GM23338 (cell line): ENCODE results near the gene ZBTB20. TPM values are rescaled to one million over a fixed set of nuclear protein-coding genes. Genes with fewer than 3 reads are reported as not detected.

Experiments used
- ATAC-seq: fragments of 200-7000 bp; cut with Tn5 transposase; 3 replicates; pipeline ENCODE4 v1.9.1; 2020
- DNase-seq: peaks from one replicate; pipeline ENCODE4 v3.0.0-alpha.2; 2015; ENCODE audit warnings: low spot score
- H2AFZ ChIP-seq: fragments of 200-600 bp; sonication (generic); 2 replicates; pipeline ENCODE4 v1.8.0; 2016; ENCODE audit warnings: antibody characterized with exemption, mild to moderate bottlenecking, moderate library complexity
- H3F3A ChIP-seq: fragments of 200-600 bp; sonication (generic); replicated peaks from 2 replicates; pipeline ENCODE4 v1.8.0; 2017; ENCODE audit warnings: antibody characterized with exemption, mixed run types, low read depth
- H3K27ac ChIP-seq: fragments of 200-600 bp; sonication (generic); 2 replicates; pipeline ENCODE4 v1.6.1; 2016; ENCODE audit warnings: low read depth
- H3K27me3 ChIP-seq: fragments of 200-600 bp; sonication (generic); 2 replicates; pipeline ENCODE4 v1.8.0; 2016; ENCODE audit warnings: mild to moderate bottlenecking, mixed run types, moderate library complexity; ENCODE audit not compliant: insufficient read depth
- H3K36me3 ChIP-seq: fragments of 200-600 bp; sonication (generic); 2 replicates; pipeline ENCODE4 v1.8.0; 2016; ENCODE audit warnings: mild to moderate bottlenecking; ENCODE audit not compliant: insufficient read depth
- H3K4me1 ChIP-seq: fragments of 200-600 bp; sonication (generic); 2 replicates; pipeline ENCODE4 v1.8.0; 2016; ENCODE audit warnings: mild to moderate bottlenecking, moderate library complexity; ENCODE audit not compliant: insufficient read depth
- H3K4me2 ChIP-seq: fragments of 200-600 bp; sonication (generic); 2 replicates; pipeline ENCODE4 v1.7.1; 2017; ENCODE audit warnings: mixed run types
- H3K4me3 ChIP-seq: fragments of 200-600 bp; sonication (generic); 2 replicates; pipeline ENCODE4 v1.6.1; 2016; ENCODE audit warnings: mixed run types
- H3K79me2 ChIP-seq: fragments of 200-600 bp; sonication (generic); replicated peaks from 2 replicates; pipeline ENCODE4 v1.8.0; 2017; ENCODE audit warnings: mild to moderate bottlenecking; ENCODE audit not compliant: insufficient read depth
- H3K9me2 ChIP-seq: fragments of 200-600 bp; sonication (generic); 2 replicates; pipeline ENCODE4 v1.8.0; 2017; ENCODE audit not compliant: insufficient read depth
- H4K20me1 ChIP-seq: fragments of 200-600 bp; sonication (generic); replicated peaks from 2 replicates; pipeline ENCODE4 v1.8.0; 2017; ENCODE audit warnings: mild to moderate bottlenecking; ENCODE audit not compliant: insufficient read depth
- H3K27ac Mint-ChIP-seq: 2 replicates; pipeline ENCODE4 v1.8.0; 2020; ENCODE audit warnings: inconsistent platforms, mild to moderate bottlenecking, moderate library complexity, mixed read lengths
- H3K27me3 Mint-ChIP-seq: 3 replicates; pipeline ENCODE4 v1.8.0; 2022; ENCODE audit warnings: low read depth, mild to moderate bottlenecking, moderate library complexity, mixed read lengths, inconsistent platforms; ENCODE audit not compliant: insufficient read depth, poor library complexity
- H3K36me3 Mint-ChIP-seq: 3 replicates; pipeline ENCODE4 v1.8.0; 2021; ENCODE audit warnings: low read depth, mild to moderate bottlenecking, inconsistent platforms, moderate library complexity, mixed read lengths
- H3K4me1 Mint-ChIP-seq: 3 replicates; pipeline ENCODE4 v1.8.0; 2020; ENCODE audit warnings: mild to moderate bottlenecking, inconsistent platforms, mixed read lengths
- H3K4me3 Mint-ChIP-seq: 3 replicates; pipeline ENCODE4 v1.8.0; 2021; ENCODE audit warnings: moderate library complexity, mild to moderate bottlenecking, inconsistent platforms, mixed read lengths
- H3K9me3 Mint-ChIP-seq: 3 replicates; pipeline ENCODE4 v1.8.0; 2020; ENCODE audit warnings: moderate library complexity, mild to moderate bottlenecking, inconsistent platforms, mixed read lengths
- EZH2phosphoT487 ChIP-seq: fragments of 200-600 bp; sonication (generic); IDR thresholded peaks from one replicate; pipeline ENCODE4 v1.8.1; 2018; ENCODE audit warnings: antibody characterized with exemption; ENCODE audit not compliant: unreplicated experiment
- JUNB ChIP-seq: IDR thresholded peaks from one replicate; pipeline ENCODE4 v1.6.1; 2016; ENCODE audit warnings: antibody characterized with exemption; ENCODE audit not compliant: unreplicated experiment
- NANOG ChIP-seq: IDR thresholded peaks from 2 replicates; pipeline ENCODE4 v1.6.1; 2016; ENCODE audit warnings: antibody characterized with exemption, borderline replicate concordance
- POLR2AphosphoS5 ChIP-seq: IDR thresholded peaks from 2 replicates; pipeline ENCODE4 v1.6.1; 2016; ENCODE audit warnings: antibody characterized with exemption, low read depth
- STAT1 ChIP-seq: IDR thresholded peaks from one replicate; pipeline ENCODE4 v1.6.1; 2016; ENCODE audit warnings: antibody characterized with exemption; ENCODE audit not compliant: unreplicated experiment
- ZNF114 ChIP-seq: fragments of 250-450 bp; sonication (Bioruptor Pico); IDR thresholded peaks from 2 replicates; pipeline ENCODE4 v1.5.0; 2020; ENCODE audit warnings: mild to moderate bottlenecking, moderate library complexity
- polyA plus RNA-seq: library from polyadenylated mRNA; unstranded; fragments of >200 nt; fragmentation: Nextera tagmentation; extraction: Ambion mirVana; gene quantifications from 2 replicates; pipeline ENCODE4 v1.2.1, GENCODE V29; 2016
- total RNA-seq: library from RNA; depleted of rRNA; stranded (reverse); fragments of >200 nt; shearing (Covaris generic); gene quantifications from 2 replicates; pipeline ENCODE4 v1.2.3, GENCODE V29; 2014
- TF ChIP-seq, protein P1 (sequence below): fragments of 250-450 bp; sonication (Bioruptor Pico); IDR thresholded peaks from 2 replicates; pipeline ENCODE4 v1.5.0; 2020; ENCODE audit warnings: mild to moderate bottlenecking, moderate library complexity
- TF ChIP-seq, protein P2 (sequence below): IDR thresholded peaks from one replicate; pipeline ENCODE4 v1.6.1; 2018; ENCODE audit warnings: antibody characterized with exemption; ENCODE audit not compliant: unreplicated experiment
- TF ChIP-seq, protein P3 (sequence below): IDR thresholded peaks from 2 replicates; pipeline ENCODE4 v1.6.1; 2016; ENCODE audit warnings: antibody characterized with exemption
- TF ChIP-seq, protein P4 (sequence below), 2 experiments: fragments of 200-600 bp in 1 of 2; sonication (generic) in 1 of 2; conservative IDR thresholded peaks; 2 replicates each; pipeline versions ENCODE4 v1.5.1 to v1.6.1; 2016 to 2017; ENCODE audit warnings: antibody characterized with exemption in 2 of 2, low read depth in 2 of 2, mild to moderate bottlenecking in 2 of 2, moderate library complexity in 1 of 2

Gene ZBTB20
- total and polyA plus RNA-seq, 2 experiments from 2014 or later, result 2.0 to 3.3 TPM

DNA sequence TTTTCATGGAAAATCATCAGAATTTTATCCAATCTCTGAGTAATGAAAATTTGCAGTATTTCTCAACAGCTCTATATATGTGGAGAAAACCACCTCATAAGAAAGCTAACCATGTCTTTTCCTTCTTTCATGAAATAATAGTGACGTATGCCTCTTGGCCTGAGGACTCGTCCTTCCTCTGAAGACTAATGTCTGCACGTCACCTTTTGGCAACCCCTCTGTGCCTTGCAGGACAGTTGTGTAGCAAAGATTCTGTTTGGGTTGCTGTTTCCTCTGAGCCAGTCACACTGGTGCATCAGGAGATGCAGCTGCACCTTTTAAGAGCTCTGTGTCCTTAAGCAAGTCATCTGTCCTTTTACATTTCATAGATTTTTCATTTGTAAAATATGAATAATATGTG is 684.3 kb downstream of the ZBTB20 start (continued):
- TF ChIP-seq, protein P1, sequence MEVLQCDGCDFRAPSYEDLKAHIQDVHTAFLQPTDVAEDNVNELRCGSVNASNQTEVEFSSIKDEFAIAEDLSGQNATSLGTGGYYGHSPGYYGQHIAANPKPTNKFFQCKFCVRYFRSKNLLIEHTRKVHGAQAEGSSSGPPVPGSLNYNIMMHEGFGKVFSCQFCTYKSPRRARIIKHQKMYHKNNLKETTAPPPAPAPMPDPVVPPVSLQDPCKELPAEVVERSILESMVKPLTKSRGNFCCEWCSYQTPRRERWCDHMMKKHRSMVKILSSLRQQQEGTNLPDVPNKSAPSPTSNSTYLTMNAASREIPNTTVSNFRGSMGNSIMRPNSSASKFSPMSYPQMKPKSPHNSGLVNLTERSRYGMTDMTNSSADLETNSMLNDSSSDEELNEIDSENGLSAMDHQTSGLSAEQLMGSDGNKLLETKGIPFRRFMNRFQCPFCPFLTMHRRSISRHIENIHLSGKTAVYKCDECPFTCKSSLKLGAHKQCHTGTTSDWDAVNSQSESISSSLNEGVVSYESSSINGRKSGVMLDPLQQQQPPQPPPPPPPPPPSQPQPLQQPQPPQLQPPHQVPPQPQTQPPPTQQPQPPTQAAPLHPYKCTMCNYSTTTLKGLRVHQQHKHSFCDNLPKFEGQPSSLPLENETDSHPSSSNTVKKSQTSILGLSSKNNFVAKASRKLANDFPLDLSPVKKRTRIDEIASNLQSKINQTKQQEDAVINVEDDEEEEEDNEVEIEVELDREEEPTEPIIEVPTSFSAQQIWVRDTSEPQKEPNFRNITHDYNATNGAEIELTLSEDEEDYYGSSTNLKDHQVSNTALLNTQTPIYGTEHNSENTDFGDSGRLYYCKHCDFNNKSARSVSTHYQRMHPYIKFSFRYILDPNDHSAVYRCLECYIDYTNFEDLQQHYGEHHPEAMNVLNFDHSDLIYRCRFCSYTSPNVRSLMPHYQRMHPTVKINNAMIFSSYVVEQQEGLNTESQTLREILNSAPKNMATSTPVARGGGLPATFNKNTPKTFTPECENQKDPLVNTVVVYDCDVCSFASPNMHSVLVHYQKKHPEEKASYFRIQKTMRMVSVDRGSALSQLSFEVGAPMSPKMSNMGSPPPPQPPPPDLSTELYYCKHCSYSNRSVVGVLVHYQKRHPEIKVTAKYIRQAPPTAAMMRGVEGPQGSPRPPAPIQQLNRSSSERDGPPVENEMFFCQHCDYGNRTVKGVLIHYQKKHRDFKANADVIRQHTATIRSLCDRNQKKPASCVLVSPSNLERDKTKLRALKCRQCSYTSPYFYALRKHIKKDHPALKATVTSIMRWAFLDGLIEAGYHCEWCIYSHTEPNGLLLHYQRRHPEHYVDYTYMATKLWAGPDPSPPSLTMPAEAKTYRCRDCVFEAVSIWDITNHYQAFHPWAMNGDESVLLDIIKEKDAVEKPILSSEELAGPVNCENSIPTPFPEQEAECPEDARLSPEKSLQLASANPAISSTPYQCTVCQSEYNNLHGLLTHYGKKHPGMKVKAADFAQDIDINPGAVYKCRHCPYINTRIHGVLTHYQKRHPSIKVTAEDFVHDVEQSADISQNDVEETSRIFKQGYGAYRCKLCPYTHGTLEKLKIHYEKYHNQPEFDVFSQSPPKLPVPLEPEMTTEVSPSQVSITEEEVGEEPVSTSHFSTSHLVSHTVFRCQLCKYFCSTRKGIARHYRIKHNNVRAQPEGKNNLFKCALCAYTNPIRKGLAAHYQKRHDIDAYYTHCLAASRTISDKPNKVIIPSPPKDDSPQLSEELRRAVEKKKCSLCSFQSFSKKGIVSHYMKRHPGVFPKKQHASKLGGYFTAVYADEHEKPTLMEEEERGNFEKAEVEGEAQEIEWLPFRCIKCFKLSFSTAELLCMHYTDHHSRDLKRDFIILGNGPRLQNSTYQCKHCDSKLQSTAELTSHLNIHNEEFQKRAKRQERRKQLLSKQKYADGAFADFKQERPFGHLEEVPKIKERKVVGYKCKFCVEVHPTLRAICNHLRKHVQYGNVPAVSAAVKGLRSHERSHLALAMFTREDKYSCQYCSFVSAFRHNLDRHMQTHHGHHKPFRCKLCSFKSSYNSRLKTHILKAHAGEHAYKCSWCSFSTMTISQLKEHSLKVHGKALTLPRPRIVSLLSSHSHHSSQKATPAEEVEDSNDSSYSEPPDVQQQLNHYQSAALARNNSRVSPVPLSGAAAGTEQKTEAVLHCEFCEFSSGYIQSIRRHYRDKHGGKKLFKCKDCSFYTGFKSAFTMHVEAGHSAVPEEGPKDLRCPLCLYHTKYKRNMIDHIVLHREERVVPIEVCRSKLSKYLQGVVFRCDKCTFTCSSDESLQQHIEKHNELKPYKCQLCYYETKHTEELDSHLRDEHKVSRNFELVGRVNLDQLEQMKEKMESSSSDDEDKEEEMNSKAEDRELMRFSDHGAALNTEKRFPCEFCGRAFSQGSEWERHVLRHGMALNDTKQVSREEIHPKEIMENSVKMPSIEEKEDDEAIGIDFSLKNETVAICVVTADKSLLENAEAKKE (CRISPR knock-in tag), result no peak
- TF ChIP-seq EZH2phosphoT487 (no peak), ZNF114 (no peak), JUNB (no peak), STAT1 (no peak), POLR2AphosphoS5 (no peak), NANOG (no peak)

DNA sequence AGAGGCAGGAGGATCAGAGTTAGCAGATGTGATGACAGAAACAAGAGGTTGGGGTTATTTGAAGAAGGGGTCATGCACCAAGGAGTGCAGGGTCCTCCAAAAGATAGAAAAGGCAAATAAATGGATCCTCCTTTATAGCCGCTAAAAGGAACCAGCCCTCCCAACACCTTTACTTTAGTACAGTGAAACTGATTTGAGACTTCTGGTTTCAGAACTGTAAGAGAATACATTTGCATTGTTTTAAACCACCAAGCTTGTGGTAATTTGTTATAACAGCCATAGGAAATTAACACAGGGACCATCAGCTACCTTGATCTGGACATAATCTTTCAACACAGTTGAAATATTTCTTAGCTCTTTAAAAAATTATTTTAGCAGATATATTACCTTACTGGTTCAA is 686.6 kb downstream of the ZBTB20 start:
- H3K4me1 Mint-ChIP-seq, result peaks cover 10% of the 10 kb centered on the region; the same call in 2 of the 3 replicates
- Histone ChIP-seq H3K36me3 (no peaks in the 10 kb centered on the region), H3K4me2 (no peak overlapping the region), H3K27ac (no peak overlapping the region), H2AFZ (no peak overlapping the region), H3K4me1 (peaks cover 7% of the 10 kb centered on the region), H3K9me2 (no peaks in the 10 kb centered on the region), H3K27me3 (no peaks in the 10 kb centered on the region), H3K79me2 (no peaks in the 10 kb centered on the region), H3K4me3 (no peak overlapping the region), H3F3A (no peaks in the 10 kb centered on the region), H4K20me1 (no peaks in the 10 kb centered on the region)
- H3K36me3 Mint-ChIP-seq, result no peaks in the 10 kb centered on the region
- H3K9me3 Mint-ChIP-seq, result no peaks in the 10 kb centered on the region
- DNase-seq (no peak), ATAC-seq (no peak)
- no peak overlapping the region for H3K27ac Mint-ChIP-seq
- H3K27me3 Mint-ChIP-seq, result no peaks in the 10 kb centered on the region
- H3K4me3 Mint-ChIP-seq, result no peak overlapping the region
- no peak for TF ChIP-seq NANOG
- TF ChIP-seq, protein P2, sequence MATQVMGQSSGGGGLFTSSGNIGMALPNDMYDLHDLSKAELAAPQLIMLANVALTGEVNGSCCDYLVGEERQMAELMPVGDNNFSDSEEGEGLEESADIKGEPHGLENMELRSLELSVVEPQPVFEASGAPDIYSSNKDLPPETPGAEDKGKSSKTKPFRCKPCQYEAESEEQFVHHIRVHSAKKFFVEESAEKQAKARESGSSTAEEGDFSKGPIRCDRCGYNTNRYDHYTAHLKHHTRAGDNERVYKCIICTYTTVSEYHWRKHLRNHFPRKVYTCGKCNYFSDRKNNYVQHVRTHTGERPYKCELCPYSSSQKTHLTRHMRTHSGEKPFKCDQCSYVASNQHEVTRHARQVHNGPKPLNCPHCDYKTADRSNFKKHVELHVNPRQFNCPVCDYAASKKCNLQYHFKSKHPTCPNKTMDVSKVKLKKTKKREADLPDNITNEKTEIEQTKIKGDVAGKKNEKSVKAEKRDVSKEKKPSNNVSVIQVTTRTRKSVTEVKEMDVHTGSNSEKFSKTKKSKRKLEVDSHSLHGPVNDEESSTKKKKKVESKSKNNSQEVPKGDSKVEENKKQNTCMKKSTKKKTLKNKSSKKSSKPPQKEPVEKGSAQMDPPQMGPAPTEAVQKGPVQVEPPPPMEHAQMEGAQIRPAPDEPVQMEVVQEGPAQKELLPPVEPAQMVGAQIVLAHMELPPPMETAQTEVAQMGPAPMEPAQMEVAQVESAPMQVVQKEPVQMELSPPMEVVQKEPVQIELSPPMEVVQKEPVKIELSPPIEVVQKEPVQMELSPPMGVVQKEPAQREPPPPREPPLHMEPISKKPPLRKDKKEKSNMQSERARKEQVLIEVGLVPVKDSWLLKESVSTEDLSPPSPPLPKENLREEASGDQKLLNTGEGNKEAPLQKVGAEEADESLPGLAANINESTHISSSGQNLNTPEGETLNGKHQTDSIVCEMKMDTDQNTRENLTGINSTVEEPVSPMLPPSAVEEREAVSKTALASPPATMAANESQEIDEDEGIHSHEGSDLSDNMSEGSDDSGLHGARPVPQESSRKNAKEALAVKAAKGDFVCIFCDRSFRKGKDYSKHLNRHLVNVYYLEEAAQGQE, result no peak
- TF ChIP-seq ZNF114, result no peak
- no peak for TF ChIP-seq EZH2phosphoT487
- TF ChIP-seq, protein P3, sequence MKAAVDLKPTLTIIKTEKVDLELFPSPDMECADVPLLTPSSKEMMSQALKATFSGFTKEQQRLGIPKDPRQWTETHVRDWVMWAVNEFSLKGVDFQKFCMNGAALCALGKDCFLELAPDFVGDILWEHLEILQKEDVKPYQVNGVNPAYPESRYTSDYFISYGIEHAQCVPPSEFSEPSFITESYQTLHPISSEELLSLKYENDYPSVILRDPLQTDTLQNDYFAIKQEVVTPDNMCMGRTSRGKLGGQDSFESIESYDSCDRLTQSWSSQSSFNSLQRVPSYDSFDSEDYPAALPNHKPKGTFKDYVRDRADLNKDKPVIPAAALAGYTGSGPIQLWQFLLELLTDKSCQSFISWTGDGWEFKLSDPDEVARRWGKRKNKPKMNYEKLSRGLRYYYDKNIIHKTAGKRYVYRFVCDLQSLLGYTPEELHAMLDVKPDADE, result no peak
- TF ChIP-seq, protein P4, sequence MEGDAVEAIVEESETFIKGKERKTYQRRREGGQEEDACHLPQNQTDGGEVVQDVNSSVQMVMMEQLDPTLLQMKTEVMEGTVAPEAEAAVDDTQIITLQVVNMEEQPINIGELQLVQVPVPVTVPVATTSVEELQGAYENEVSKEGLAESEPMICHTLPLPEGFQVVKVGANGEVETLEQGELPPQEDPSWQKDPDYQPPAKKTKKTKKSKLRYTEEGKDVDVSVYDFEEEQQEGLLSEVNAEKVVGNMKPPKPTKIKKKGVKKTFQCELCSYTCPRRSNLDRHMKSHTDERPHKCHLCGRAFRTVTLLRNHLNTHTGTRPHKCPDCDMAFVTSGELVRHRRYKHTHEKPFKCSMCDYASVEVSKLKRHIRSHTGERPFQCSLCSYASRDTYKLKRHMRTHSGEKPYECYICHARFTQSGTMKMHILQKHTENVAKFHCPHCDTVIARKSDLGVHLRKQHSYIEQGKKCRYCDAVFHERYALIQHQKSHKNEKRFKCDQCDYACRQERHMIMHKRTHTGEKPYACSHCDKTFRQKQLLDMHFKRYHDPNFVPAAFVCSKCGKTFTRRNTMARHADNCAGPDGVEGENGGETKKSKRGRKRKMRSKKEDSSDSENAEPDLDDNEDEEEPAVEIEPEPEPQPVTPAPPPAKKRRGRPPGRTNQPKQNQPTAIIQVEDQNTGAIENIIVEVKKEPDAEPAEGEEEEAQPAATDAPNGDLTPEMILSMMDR (conservative IDR thresholded peaks at IDR 0.05; ENCODE audit: low read depth in 2 of 2), result no peak
